ENCODE measurements around the gene SLC12A2.

- TF ChIP-seq CTCF (IDR thresholded peaks at IDR 0.05; ENCODE audit: borderline replicate concordance, extremely low read depth, low read length, poor library complexity, severe bottlenecking): no peak
- no peak for TF ChIP-seq EZH2 (IDR thresholded peaks at IDR 0.05; ENCODE audit: borderline replicate concordance, low read depth, low read length, severe bottlenecking)
Observed at GRCh38 chr5:128154943-128155342, 71.4 kb downstream of the SLC12A2 start.
